NCI-H146 treated with DMSO at 0.1 percent for 48 hours (cell line): ENCODE data around the gene NEURL3.
"Not testable (repeated sequence)": the region's sequence is repeated elsewhere in the genome, so short reads cannot be mapped to it uniquely, and the experiment has no call there.

ENCODE experiments used
- DNase-seq: peaks from one replicate; lab custom pipeline; 2025; ENCODE audit not compliant: unreplicated experiment; lab: John Stamatoyannopoulos, UW

Gene NEURL3

DNA sequence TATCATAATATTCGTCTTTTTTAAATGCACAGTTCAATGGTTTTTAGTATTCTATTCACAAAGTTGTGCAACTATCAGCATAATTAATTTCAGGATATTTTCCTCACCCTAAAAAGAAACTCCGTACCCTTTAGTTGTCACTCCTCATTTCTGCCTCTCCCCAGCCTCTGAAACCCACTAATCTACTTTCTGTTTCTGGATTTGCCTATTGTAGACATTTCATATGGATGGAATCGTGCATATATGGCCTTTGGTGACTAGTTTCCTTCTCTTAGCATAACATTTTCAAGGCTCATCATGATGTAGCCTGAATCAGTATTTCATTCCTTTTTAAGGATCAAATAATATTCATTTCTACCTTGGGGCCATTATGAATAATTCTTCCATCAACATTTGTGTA lies 18.5 kb downstream of the NEURL3 start:
- no peak for DNase-seq

DNA sequence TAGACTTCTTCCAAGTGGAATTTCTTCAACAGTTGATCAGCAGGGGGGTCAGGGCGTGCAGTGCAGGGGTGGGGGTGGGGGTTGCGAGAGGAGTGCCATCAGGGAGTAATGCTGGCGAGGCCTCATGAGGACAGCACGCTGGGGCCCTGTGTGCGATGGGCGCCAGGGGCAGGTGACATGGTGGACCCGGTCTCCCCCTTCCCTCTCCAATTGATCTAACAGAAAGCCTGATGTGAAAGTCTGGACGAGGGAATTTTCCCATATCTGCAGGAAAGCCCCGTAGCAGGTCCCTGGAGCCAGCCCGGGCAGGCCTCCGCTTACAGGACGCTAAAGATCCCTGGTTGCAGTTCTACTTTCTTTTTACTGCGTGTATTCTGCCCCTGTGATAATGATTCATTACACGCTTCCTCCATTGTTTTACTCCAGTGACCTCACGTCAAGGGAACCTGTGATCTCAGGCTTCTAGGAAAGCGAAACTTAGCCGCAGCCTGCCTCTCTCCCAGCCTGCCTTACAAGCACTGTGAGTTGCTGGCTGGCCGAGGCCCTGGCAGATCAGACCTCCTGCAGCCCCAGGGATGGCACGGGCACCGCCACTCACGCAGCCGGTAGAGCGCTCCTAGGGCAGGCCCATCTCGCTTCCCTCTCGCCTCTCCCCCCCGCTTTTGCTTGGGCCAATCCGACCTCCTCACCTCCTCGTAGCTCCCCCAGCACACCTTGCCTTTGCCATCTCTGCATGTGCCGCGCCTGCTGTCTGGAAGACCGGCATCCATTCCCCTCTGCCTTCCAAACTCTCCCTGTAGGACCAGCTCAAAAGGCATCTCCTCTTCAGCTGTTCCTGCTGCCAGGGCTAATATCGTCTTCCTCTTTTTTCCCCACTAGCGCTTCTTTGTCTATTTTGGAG lies 19.2 kb downstream of the NEURL3 start:
- DNase-seq = peak; percentile 24

GRCh38 chr2:96485350-96485749 lies 19.8 kb downstream of the NEURL3 start:
- no peak for DNase-seq

- no peak for DNase-seq
These were observed 21.1 kb downstream of the NEURL3 start for GRCh38 chr2:96484091-96484490.

- DNase-seq = no peak
These were observed 27.7 kb downstream of the NEURL3 start for GRCh38 chr2:96477458-96477857.

DNA sequence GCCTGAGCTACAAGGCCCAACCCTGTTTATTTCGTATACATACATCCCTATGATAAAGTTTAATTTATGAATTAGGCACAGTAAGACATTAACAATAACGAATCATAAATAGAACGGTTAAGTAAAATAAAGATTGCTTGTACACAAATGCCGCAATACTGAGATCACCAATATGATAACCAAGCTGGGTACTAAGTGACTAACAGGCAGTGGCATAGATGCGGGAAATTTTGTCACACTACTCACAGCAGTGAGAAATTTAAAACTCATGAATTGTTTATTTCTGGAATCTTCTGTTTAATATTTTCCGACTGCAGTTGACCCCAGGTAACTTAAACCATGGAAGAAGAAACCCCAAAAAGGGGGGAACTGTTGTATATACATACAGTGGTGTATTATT lies 33.4 kb downstream of the NEURL3 start:
- no peak for DNase-seq

DNA sequence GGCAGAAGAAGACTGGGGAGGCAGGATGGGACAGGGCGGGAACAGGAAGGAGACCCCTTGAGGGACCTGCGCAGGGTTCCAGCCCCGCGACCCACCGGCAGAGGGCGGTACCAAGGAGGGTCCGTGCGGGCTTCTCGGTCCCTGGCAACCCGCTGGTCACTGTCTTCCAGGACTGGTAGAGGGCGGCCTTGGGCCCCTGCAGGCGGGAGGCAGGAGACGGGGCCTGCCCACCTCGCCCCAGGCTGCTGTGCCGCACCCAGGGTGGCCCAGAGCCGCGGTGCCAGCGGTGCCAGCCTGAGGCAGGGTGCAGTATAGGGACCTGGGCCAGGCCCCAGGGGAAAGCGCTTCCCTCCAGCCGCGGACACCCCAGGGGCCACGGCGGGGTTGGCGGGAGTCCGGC lies 34.5 kb downstream of the NEURL3 start:
- no peak for DNase-seq

GRCh38 chr2:96470109-96470508 lies 35.0 kb downstream of the NEURL3 start:
- DNase-seq = no peak

DNA sequence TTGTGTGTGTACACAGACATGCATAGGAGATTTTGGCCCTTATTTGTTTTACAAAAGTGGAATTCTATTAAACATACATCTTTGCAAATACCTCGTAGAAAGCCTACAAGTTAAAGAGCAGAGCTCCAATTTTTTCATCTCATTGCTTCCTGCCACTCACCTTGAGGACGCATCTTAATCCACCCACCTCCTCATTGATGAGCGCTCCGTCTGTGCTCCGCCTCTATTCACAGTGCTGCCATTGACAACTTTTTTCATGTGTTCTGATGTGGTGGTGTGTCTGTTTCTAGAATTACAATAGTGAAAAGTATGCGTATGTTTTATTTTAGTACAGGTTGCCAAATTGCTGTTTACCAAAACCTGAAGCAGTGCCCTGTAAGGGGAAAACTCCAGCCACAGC lies 36.3 kb downstream of the NEURL3 start:
- no peak for DNase-seq

GRCh38 chr2:96464651-96465050 lies 40.5 kb downstream of the NEURL3 start:
- no peak for DNase-seq

- no peak for DNase-seq
These were observed 41.1 kb downstream of the NEURL3 start for GRCh38 chr2:96464061-96464460.

DNA sequence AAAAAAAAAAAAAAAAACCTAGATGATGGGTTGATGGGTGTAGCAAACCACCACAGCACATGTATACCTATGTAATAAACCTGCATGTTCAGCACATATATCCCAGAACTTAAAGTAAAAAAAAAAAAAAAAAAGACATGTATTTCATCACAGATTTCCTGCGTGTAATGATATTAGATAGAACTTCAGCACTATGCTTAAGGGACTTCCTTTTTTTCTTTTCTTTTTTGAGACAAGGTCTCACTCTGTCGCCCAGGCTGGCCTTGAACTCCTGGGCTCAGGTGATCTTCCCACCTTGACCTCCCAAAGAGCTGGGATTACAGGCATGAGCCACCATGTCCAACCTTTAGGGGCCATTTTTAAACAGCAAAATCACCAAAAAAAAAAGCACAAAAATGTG lies 42.0 kb downstream of the NEURL3 start:
- DNase-seq = no peak

DNA sequence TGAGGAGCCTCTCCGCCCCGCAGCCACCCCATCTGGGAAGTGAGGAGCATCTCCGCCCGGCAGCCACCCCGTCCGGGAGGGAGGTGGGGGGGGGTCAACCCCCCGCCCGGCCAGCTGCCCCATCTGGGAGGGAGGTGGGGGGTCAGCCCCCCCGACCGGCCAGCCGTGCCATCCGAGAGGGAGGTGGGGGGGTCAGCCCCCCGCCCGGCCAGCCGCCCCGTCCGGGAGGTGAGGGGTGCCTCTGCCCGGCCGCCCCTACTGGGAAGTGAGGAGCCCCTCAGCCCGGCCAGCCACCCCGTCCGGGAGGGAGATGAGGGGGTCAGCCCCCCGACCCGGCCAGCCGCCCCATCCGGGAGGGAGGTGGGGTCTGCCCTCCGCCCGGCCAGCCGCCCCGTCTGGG lies 43.5 kb downstream of the NEURL3 start:
- not testable (repeated sequence) for DNase-seq

DNA sequence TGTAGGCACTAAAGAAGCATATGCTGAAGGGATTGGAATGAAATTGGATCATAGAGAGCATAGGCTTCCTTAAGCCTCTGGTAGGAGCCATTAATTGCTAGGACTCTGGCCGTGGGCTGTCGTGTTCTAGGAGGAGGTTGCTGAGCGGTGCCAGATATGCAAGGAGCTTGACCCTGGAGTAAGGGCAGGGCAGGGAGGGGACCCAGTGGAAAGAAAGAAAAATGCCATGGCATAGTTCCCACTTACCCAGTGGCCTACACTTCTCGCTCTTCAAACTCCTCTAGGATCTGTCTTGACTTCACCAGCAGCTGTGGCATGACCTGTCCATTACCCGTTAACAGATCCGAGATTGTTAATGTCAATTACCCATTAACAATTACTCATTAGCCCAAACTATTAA lies 53.1 kb downstream of the NEURL3 start:
- DNase-seq = no peak

- DNase-seq = no peak
These were observed 55.5 kb downstream of the NEURL3 start for GRCh38 chr2:96449637-96450036.

GRCh38 chr2:96449174-96449573 lies 56.0 kb downstream of the NEURL3 start:
- DNase-seq = no peak

GRCh38 chr2:96447726-96448125 lies 57.4 kb downstream of the NEURL3 start:
- no peak for DNase-seq
